Mammary epithelial cell (primary cell): ENCODE results near the gene EEA1.

Experiments used
- CTCF ChIP-seq, 2 donors: IDR thresholded peaks in 1 of 2; conservative IDR thresholded peaks in 1 of 2; 2 replicates each; pipeline ENCODE4 v1.5.1; 2011 to 2012; ENCODE audit warnings: inconsistent platforms in 2 of 2, low read length in 2 of 2, mild to moderate bottlenecking in 2 of 2, control low read depth in 1 of 2, low read depth in 1 of 2; ENCODE audit not compliant: insufficient read depth in 1 of 2; ENCODE audit errors: extremely low read depth in 1 of 2
- EZH2 ChIP-seq: IDR thresholded peaks from 2 replicates; pipeline ENCODE4 v1.6.1; 2012; ENCODE audit warnings: low read length, inconsistent platforms, borderline replicate concordance

- TF ChIP-seq CTCF (conservative IDR thresholded peaks at IDR 0.05 in 1 of 2, IDR thresholded peaks at IDR 0.05 in 1 of 2; ENCODE audit: extremely low read depth in 1 of 2, insufficient read depth in 1 of 2, low read depth in 1 of 2, low read length in 2 of 2) = no peak
- no peak for TF ChIP-seq EZH2
Observed at GRCh38 chr12:92732716-92733115, 196.4 kb downstream of the EEA1 start.
